ENCODE data around the gene NR4A3.

The NR4A3 gene

DNA sequence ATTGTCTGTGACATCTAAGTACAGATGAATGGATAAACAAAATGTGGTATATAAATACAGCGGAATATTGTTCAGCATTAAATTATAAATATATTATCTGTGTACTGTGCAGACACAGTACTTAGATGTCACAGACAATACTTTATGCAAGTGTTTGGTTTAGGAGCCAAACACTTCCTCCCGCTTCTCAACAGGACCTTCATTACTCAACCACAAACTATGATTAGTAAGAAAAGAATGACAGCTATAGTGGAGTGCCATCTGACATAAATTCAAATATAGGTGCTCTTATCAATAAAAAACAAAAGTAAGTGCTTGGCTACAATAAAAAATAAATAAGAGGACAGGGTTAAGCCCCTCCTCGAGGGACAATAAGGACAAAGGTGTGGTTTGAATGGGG, 45.9 kb downstream of the NR4A3 start:
- H3K27ac ChIP-seq = no peak overlapping the region
- no peak overlapping the region for H3K4me3 ChIP-seq

DNA sequence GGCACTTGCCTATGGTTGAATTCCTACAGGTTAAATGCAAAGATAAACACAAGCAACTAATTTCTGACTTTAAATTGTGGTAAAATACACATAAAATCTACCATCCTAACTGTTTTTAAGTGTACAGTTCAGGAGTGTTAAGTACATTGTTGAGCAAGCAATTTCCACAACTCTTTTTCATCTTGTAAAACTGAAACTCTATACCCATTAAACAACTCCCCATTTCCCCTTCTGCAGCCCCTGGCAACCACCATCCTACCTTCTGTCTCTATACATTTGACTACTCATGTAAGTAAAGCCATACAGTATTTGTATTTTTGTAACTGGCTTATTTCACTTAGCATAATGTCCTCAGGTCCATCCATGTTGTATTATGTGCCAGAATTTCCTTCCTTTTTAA, 46.3 kb downstream of the NR4A3 start:
- Histone ChIP-seq H3K4me3 (no peak overlapping the region), H3K27ac (no peak overlapping the region)

DNA sequence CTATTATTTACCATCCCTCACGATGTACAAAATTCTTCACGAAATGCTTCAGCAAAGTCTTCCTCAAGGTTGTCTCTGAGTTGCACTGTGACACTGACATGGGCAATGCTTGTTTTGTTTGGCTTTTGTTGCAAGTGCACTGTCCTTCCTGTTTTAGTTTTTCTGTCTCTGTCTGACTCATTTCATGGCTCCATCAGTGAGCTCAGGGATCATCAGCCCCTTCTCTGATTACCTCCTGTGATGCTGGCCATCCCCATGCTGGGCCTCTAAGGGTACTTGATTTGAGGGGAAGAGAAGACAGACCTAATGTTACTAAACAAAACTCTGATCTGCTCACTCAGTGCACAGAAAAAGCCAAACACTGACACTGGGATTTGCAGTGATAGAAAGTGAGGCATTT, 47.2 kb downstream of the NR4A3 start:
- H3K4me3 ChIP-seq = no peak overlapping the region
- H3K27ac ChIP-seq = no peak overlapping the region

DNA sequence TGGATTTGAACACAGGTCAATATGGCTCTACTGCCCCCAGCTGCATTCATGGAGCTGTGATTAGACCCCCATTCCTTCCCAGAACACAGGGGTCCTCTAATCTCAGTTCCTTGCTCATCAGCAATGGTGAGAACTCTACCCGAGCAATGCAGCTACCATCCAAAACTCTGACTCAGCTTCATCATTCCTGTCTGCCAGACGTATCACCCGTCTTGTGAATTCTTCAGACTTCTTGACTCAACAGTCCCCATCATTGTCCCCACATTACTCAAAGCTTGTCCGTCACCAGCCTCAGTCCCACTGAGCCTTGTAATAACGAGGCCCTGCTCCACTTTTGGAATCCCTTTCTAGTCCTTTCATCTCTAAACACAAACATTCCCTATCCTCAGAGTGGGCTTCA, 48.4 kb downstream of the NR4A3 start:
- Histone ChIP-seq H3K27ac (no peak overlapping the region), H3K4me3 (no peak overlapping the region)

DNA sequence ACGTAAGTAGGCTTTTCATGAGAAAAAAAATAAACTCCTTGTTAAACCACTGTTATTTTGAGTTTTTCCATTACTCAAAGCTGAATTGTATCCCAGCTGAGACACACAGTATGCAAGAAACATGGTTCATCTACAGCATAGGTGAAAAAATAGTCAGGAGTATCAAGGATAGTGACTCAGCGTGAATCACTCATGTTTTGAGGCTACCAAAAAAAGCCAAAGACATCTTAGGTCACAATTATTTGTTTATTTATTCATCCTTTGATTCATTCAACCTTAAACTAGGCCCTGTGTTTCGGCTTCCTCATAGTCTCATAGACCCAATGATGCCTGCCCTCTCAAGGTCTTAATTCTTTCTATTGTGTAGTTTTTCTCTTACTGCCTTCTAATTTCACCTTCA, 51.8 kb downstream of the NR4A3 start:
- Histone ChIP-seq H3K4me3 (no peak overlapping the region), H3K27ac (no peak overlapping the region)

DNA sequence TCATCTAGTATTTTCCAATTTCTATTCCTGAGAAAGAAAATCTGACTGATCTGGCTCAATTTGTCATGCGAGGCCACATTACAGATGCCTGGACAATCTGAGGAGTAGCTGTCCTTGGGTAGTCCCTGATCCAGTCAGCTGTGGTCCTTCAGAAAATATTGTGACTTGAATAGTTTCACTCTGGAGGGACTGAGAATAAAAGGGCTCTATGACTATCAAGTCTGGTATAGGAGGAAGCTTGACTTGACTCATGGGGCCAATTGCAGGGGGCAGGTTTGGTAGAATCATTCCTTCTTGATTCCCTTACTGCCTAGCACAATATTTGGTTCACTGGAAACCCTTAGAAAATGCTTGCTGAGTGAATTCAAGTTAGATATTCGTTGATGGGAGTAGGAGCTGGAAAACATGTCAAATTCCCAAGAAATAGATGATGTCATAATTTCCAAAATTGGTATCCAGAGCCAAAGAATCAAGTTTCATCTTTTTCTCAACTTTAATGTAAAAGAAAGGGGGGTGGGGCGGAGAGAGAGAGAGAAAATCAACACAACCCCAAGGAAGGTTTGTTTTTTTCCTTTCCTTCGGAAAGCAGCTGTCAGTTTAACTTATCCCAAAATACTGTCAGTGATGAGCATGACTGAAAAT, 52.4 kb downstream of the NR4A3 start:
- Histone ChIP-seq H3K27ac (no peak overlapping the region), H3K4me3 (no peak overlapping the region)

DNA sequence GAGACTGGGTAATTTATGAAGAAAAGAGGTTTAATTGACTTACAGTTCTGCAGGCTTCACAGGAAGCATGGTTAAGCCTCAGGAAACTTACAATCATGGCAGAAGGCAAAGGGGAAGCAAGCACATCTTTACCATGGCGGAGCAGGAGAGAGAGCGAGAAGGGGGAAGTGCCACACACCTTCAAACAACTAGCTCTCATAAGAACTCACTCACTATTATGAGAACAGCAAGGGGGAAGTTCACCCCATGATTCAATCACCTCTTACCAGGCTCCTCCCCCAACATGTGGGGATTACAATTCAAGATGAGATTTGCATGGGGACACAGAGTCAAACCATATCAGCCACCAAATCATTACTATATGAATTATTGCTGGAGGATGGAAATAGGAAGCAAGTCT, 54.5 kb downstream of the NR4A3 start:
- H3K27ac ChIP-seq = no peak overlapping the region

DNA sequence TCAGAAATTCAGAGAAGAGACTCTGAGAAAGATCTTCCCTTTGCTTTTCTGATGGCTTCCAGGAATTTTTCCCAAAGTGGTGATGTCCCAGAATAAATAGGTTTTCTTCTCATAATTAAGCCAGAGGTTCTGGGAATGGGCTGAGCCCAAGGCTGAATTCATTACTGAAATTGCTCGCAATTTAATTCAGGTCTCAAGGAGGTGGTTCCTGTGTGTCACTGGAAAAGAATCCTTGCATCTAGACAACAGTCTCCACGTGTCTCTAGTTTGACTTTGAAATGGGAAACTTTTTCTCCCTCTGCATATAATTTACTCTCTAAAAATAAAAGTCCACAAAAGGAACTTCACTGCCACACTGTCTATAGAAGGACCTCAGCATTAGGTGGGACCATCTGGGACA, 57.0 kb downstream of the NR4A3 start:
- H3K27ac ChIP-seq = no peak overlapping the region
- H3K4me3 ChIP-seq = no peak overlapping the region

More for the DNA sequence above, 54.5 kb downstream of the NR4A3 start:
- H3K4me3 ChIP-seq = no peak overlapping the region

DNA sequence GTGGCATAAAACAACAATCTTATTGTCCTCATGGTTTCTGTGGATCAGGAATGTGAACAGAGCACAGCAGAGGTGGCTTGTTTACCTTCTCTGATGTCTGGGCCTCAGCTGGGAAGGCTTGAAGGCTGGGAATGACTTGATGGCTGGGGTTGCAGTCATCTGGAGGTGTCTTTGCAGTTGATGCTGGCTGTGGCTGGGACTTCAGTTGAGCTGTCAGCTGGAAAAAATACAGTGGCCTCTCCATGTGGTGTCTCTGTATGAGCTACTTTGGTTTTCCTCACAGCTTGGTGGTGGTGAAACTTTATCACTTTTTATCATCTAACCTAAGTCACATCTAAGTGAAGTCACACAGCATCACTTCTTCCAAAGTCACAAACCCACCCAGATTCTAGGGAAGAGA, 60.1 kb downstream of the NR4A3 start:
- no peak overlapping the region for H3K27ac ChIP-seq
- no peak overlapping the region for H3K4me3 ChIP-seq

DNA sequence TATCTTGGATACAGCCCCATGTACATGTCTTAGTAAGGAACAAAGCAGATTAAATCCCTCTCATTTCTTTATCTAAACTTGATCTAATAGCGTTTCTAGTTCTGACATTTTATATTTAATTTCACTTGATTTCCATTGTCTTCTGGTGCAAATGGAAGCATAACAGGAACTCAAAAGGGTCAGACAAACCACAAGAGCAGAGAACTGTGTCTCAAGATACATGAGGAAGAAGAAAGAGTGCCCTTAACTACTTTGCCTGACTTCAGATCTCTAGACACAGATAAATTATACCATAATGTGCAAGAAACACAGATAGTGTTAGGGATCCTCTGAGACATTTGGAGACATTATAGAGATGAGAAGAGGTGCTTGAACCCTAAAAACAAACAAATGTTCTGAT, 64.1 kb downstream of the NR4A3 start:
- Histone ChIP-seq H3K27ac (no peak overlapping the region), H3K4me3 (no peak overlapping the region)

DNA sequence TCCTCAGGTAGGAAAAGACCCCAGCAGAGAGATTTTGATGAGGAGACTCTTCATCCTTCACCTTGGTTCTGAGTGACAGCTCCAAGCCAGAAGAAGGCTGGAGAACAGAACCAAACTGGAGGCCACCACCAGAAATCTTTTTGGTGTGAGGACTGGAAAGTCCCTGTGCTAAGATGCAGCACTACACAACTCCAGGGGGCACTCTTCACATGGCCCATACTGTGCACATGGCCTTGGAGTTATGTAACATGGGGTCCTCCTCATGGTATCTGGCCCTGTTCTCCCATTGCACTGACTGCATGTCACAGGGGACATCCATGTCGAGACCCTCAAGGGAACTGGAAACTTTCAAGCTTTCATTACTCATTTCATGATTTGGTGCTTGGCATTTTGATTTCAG, 67.4 kb downstream of the NR4A3 start:
- Histone ChIP-seq H3K27ac (no peak overlapping the region), H3K4me3 (no peak overlapping the region)

DNA sequence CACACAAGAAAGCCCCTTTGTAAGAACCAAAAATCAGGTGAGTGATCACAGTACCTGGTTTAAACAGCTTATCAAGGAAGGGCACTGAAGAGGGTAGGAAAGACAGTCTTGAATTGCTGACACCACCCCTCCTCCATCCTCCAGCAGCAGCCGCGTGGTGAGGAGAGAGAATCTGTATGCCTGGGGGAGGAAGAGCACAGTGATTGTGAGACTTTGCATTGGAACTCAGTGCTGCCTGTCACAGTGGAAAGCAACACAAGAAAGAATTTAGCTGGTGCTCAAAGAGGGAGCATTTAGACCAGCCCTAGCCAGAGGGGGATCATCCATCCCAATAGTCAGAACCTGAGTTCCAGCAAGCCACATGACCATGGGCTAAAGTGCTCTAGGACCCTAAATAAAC, 73.1 kb downstream of the NR4A3 start:
- no peak overlapping the region for H3K4me3 ChIP-seq
- H3K27ac ChIP-seq = no peak overlapping the region

DNA sequence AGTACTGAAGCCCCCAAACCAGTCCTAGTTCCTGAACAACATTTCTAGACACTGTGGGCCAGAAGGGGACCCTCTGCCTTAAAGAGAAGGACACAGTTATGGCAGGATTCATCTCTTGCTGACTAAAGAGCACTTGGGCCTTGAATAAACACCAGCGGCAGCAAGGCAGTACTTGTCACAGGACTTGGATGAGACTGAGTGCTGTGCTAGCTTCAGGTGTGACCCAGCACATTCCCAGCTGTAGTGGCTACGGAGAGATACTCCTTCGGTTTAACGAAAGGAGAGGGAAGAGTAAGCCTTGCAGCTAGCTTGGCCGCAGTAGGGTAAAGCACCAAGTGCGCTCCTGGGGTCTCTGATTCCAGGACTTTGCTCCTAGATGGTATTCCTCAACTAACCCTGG, 73.8 kb downstream of the NR4A3 start:
- Histone ChIP-seq H3K27ac (no peak overlapping the region), H3K4me3 (no peak overlapping the region)

DNA sequence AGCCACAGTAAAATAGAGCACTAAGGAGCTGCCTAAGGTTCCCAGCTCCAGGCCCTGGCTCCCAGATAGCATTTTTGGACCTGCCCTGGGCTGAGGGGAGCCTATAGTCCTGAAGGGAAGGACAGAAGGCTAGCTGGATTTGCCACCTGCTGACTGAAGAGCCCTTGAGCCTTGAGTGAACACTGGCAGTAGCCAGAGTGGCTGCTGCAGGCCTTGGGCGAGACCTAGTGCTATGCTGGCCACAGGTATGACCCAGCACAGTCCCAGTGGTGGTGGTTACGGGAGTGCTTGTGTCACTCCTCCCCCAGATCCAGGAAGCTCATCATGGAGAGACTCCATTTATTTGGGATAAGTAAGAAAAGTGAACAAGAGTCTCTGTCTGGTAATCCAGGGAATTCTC, 74.4 kb downstream of the NR4A3 start:
- Histone ChIP-seq H3K27ac (no peak overlapping the region), H3K4me3 (no peak overlapping the region)

DNA sequence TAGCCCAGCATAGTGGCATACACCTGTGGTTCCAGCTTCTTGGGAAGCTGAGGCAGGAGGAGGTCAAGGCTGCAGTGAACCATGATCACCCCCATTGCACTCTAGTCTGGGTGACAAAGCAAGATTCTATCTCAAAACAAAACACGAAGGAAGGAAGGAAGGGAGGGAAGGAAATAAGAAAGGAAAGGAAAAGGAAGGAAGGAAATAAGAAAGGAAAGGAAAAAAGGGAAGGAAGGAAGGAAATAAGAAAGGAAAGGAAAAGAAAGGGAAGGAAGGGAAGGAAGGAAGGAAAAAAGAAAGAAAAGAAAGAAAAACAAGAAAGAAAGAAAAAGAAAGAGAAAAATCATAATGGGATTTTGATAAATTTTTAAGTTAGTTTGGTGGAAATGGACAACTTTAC, 81.7 kb downstream of the NR4A3 start:
- no peak overlapping the region for H3K27ac ChIP-seq

DNA sequence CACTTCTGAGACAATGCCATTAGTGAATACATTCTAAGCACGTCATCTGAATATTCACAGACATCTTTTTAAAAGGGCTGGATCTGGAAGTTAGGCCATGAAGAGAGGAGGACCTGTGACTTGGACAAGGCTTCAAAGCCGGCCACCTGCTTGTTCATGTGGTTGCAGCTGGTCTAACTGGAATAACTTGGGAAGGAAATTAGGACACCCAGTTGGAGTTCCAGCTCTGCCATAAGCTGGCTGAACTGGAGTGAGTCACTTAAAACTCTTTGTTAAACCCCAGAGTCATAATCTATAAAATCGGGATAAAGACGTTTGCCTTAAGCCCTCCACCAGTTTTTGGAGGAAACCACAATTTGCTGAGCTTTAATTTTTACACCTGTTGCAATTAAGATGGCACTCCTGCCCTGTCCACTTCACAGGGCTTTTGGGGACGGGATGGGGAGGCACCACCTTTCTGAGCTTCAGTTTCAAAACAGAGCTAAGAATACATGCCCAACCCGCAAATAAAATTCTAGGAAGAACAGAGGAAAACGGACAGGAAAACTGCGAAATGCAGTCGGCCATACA, 84.2 kb downstream of the NR4A3 start:
- Histone ChIP-seq H3K27ac (peak overlapping the region; percentile 86 to 100 (median 97)), H3K4me3 (peak overlapping the region; percentile 61 to 98 (median 82))

More for the DNA sequence above, 81.7 kb downstream of the NR4A3 start:
- H3K4me3 ChIP-seq = no peak overlapping the region

DNA sequence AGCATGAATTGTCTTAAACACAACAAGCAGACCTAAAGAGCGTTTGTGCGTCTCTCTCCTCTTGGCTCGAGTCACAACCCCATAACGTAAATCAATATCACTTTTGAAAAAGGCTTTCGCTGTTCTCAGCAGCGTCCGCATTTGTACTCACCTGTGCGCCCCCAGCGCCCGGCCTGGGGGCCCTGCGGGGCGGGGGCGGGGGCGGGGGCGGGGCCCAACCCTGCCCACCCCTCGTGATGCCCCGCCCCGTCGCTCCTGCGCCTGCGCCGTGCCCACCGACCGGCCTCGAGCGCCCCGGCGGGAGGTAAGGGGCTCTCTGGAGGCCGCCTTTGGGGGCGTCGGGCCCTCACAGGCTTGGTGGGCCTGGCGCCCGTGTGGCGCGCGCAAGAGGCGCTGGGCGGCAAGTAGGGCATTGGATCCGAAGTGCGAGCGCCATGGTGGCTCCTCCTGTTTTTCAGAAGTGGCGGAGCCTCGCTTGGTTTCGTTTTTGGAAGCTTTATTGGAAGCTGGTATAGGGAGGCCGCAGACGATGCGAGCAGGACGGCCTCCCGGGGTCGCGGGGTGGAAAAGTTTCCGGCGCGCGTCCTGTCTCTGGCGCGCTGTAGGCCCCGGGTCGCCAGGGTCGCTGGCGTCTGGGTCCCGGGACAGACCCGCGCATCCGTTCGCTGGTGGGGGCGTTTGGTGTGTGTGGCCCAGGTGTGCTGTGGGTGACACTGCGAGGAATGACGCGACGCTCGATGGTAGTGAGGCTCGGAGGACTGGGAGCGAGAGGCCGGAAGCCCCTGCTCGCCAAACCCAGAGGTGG, 84.9 kb downstream of the NR4A3 start, which contains the start of gene STX17:
STX17 (plus strand) TSS at position 252 of the 805 bp plus-strand sequence. CDS start 8,586 bp downstream, outside the sequence.
- Histone ChIP-seq H3K4me3 (peak within 1 kb of the TSS; percentile 61 to 98 (median 82)), H3K27ac (peak within 1 kb of the TSS; percentile 86 to 100 (median 97))

DNA sequence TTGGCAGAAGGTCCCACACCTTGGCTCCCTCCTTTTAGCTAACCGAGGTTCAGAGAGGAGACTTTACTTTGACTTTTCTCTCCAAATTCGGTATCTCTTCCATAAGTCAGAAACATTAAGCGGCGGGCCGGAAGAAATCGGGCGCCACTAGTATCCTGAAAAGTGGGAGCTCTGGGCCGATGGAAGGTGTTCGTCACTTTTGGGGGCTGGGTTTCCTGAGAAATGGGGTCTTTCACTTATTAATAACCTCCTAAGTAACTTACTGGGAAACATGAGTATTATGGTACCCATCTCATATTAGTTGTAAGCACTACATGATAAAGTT, 85.5 kb downstream of the NR4A3 start:
- H3K4me3 ChIP-seq = peak overlapping the region; percentile 61 to 98 (median 82)
- peak overlapping the region; percentile 86 to 100 (median 97) for H3K27ac ChIP-seq

DNA sequence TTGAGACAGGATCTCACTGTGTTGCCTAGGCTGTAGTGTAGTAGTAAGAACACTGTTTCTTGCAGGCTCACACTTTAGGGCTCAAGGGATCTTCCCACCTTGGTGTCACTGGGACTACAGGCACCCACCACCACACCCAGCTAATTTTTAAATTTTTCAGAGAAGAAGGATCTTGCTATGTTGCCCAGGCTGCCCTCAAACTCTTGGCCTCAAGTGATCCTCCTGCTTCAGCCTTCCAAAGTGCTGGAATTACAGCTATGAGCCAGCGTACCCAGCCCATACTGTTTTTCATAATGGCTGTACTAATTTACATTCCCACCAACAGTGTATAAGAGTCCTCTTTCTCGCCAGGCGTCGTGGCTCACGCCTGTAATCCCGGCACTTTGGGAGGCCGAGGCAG, 89.9 kb downstream of the NR4A3 start:
- no peak overlapping the region for H3K4me3 ChIP-seq
- H3K27ac ChIP-seq = no peak overlapping the region
